ACC112 (cell line): ENCODE data around the gene SH3PXD2A.

Experiments used
- H2AFZ ChIP-seq: fragments of 200-600 bp; sonication (generic); one replicate; pipeline ENCODE4 v1.6.0; 2017; ENCODE audit warnings: antibody characterized with exemption, low read length; ENCODE audit not compliant: unreplicated experiment
- H3K27ac ChIP-seq: fragments of 200-600 bp; sonication (generic); 2 replicates; pipeline ENCODE4 v1.5.1; 2014; ENCODE audit warnings: low read depth, mild to moderate bottlenecking, antibody characterized with exemption, low read length, moderate library complexity
- H3K27me3 ChIP-seq: fragments of 200-600 bp; sonication (generic); 2 replicates; pipeline ENCODE4 v1.6.1; 2014; ENCODE audit warnings: mild to moderate bottlenecking, antibody characterized with exemption, low read length, moderate library complexity, mixed read lengths; ENCODE audit not compliant: insufficient read depth
- H3K36me3 ChIP-seq: fragments of 200-600 bp; sonication (generic); 2 replicates; pipeline ENCODE4 v1.6.1; 2016; ENCODE audit warnings: mild to moderate bottlenecking, antibody characterized with exemption, low read length, moderate library complexity, mixed read lengths; ENCODE audit not compliant: insufficient read depth
- H3K4me1 ChIP-seq: fragments of 200-600 bp; sonication (generic); one replicate; pipeline ENCODE4 v1.6.1; 2016; ENCODE audit warnings: low read length, mixed read lengths; ENCODE audit not compliant: insufficient read depth, unreplicated experiment, control insufficient read depth
- H3K4me3 ChIP-seq: fragments of 200-600 bp; sonication (generic); 2 replicates; pipeline ENCODE4 v1.5.1; 2014; ENCODE audit warnings: mild to moderate bottlenecking, low read depth, low read length
- H3K79me2 ChIP-seq: fragments of 200-600 bp; sonication (generic); one replicate; pipeline ENCODE4 v1.6.0; 2016; ENCODE audit warnings: low read length; ENCODE audit not compliant: control insufficient read depth, unreplicated experiment, insufficient read depth

The SH3PXD2A gene

GRCh38 chr10:103547391-103547946 is 307.9 kb downstream of the SH3PXD2A start:
- Histone ChIP-seq H3K27me3 (peaks cover 6% of the 10 kb centered on the region; the same call in 1 of the 2 replicates), H2AFZ (no peak overlapping the region), H3K27ac (no peak overlapping the region), H3K36me3 (no peaks in the 10 kb centered on the region), H3K4me1 (peaks cover 5% of the 10 kb centered on the region), H3K4me3 (no peak overlapping the region), H3K79me2 (no peaks in the 10 kb centered on the region)

- peaks cover 5% of the 10 kb centered on the region for H3K4me1 ChIP-seq
Measured at GRCh38 chr10:103546401-103546800, 309.0 kb downstream of the SH3PXD2A start.

GRCh38 chr10:103545771-103546281 is 309.6 kb downstream of the SH3PXD2A start:
- Histone ChIP-seq H2AFZ (no peak overlapping the region), H3K36me3 (no peaks in the 10 kb centered on the region), H3K4me1 (peaks cover 5% of the 10 kb centered on the region), H3K79me2 (no peaks in the 10 kb centered on the region), H3K4me3 (no peak overlapping the region), H3K27ac (no peak overlapping the region), H3K27me3 (peaks cover 4% of the 10 kb centered on the region; the same call in 1 of the 2 replicates)

More at GRCh38 chr10:103546401-103546800, 309.0 kb downstream of the SH3PXD2A start:
- Histone ChIP-seq H3K27ac (no peak overlapping the region), H3K4me3 (no peak overlapping the region), H3K27me3 (no peaks in the 10 kb centered on the region), H3K79me2 (no peaks in the 10 kb centered on the region), H3K36me3 (no peaks in the 10 kb centered on the region), H2AFZ (no peak overlapping the region)

- H3K36me3 ChIP-seq = no peaks in the 10 kb centered on the region
- no peak overlapping the region for H3K4me3 ChIP-seq
- no peak overlapping the region for H2AFZ ChIP-seq
- peaks cover 5% of the 10 kb centered on the region; the same call in 1 of the 2 replicates for H3K27me3 ChIP-seq
- H3K27ac ChIP-seq = no peak overlapping the region
- H3K4me1 ChIP-seq = peaks cover 5% of the 10 kb centered on the region
- no peaks in the 10 kb centered on the region for H3K79me2 ChIP-seq
Measured at GRCh38 chr10:103545366-103545765, 310.0 kb downstream of the SH3PXD2A start.

- H3K36me3 ChIP-seq = no peaks in the 10 kb centered on the region
- no peaks in the 10 kb centered on the region for H3K79me2 ChIP-seq
- no peak overlapping the region for H3K4me3 ChIP-seq
- H2AFZ ChIP-seq = no peak overlapping the region
- H3K27me3 ChIP-seq = peaks cover 6% of the 10 kb centered on the region
- no peak overlapping the region for H3K27ac ChIP-seq
- H3K4me1 ChIP-seq = peaks cover 5% of the 10 kb centered on the region
Measured at GRCh38 chr10:103544657-103545310, 310.6 kb downstream of the SH3PXD2A start.
